ENCODE measurements around the gene SST. TPM values are rescaled to one million over a fixed set of nuclear protein-coding genes. Genes with fewer than 3 reads are reported as not detected.

SST gene
- total RNA-seq, 1 donor from 2014 or later: not detected

DNA sequence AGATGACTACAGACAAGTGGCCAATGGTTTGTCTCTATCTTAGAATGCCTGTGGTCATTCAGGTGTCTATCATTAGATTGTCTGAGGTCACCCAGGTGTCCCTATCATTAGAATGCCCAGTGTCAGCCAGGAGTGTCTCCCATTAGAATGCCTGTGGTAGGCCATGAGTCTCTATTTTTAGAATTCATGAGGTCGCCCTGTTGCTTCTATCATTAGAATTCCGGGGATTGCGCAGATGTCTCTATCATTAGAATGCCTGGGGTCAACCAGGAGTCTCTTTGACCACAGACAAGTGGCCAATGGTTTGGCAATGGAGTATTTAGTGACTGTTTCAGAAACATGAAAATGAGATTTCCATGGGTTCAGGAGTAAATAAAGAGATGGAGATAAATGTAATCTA lies 24.6 kb upstream of the SST start:
- Histone ChIP-seq H3K4me1 (no peaks in the 10 kb centered on the region), H3K79me2 (ENCODE audit: low read depth) (no peaks in the 10 kb centered on the region)
- H3K27me3 Mint-ChIP-seq (ENCODE audit: insufficient read depth, low read depth): peaks cover 14% of the 10 kb centered on the region

DNA sequence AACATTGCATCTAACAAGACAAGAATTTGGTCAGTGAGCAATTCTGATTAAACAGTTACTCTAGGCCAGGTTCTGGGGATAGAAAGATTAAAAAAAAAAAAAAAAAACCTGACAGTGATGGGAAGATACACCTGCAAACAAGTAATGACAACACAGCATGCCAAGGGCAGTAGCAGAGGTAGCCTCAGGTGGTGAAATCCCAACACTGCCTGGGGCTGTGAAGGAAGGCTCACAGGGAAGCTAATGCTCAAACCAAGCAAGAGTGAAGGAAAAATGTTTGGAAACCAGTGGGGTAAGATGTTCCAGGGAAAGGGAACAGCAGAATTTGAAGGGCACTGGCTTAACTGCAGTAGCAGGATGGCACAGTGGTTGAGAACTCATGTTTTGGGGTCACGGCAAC lies 23.2 kb upstream of the SST start:
- Histone ChIP-seq H3K4me2 (no peak overlapping the region), H3K9me3 (ENCODE audit: low read depth) (no peaks in the 10 kb centered on the region), H3K4me3 (no peak overlapping the region), H3K27me3 (no peaks in the 10 kb centered on the region), H3K27ac (no peak overlapping the region), H3K4me1 (no peaks in the 10 kb centered on the region), H3K36me3 (no peaks in the 10 kb centered on the region), H4K20me1 (ENCODE audit: low read depth) (no peaks in the 10 kb centered on the region), H3F3A (ENCODE audit: low read depth) (no peaks in the 10 kb centered on the region), H3K9ac (no peak overlapping the region), H3K79me2 (ENCODE audit: low read depth) (no peaks in the 10 kb centered on the region), H2AFZ (replicated peaks) (no peak overlapping the region)
- Mint-ChIP-seq H3K27me3 (ENCODE audit: insufficient read depth, low read depth) (peaks cover 11% of the 10 kb centered on the region), H3K9me3 (no peaks in the 10 kb centered on the region), H3K4me1 (no peaks in the 10 kb centered on the region), H3K27ac (no peak overlapping the region), H3K4me3 (no peak overlapping the region), H3K36me3 (no peaks in the 10 kb centered on the region)
- TF ChIP-seq EZH2phosphoT487 (IDR thresholded peaks at IDR 0.05): no peak
- TF ChIP-seq, protein P1, sequence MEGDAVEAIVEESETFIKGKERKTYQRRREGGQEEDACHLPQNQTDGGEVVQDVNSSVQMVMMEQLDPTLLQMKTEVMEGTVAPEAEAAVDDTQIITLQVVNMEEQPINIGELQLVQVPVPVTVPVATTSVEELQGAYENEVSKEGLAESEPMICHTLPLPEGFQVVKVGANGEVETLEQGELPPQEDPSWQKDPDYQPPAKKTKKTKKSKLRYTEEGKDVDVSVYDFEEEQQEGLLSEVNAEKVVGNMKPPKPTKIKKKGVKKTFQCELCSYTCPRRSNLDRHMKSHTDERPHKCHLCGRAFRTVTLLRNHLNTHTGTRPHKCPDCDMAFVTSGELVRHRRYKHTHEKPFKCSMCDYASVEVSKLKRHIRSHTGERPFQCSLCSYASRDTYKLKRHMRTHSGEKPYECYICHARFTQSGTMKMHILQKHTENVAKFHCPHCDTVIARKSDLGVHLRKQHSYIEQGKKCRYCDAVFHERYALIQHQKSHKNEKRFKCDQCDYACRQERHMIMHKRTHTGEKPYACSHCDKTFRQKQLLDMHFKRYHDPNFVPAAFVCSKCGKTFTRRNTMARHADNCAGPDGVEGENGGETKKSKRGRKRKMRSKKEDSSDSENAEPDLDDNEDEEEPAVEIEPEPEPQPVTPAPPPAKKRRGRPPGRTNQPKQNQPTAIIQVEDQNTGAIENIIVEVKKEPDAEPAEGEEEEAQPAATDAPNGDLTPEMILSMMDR (IDR thresholded peaks at IDR 0.05): no peak
- DNase-seq (ENCODE audit: low spot score): no peak

More for the DNA sequence above, 24.6 kb upstream of the SST start:
- H3K4me2 ChIP-seq: no peak overlapping the region
- no peak for DNase-seq (ENCODE audit: low spot score)
- no peaks in the 10 kb centered on the region for H3K9me3 ChIP-seq (ENCODE audit: low read depth)
- no peaks in the 10 kb centered on the region for H3K9me3 Mint-ChIP-seq
- no peak overlapping the region for H3K27ac ChIP-seq
- no peaks in the 10 kb centered on the region for H3K4me1 Mint-ChIP-seq
- no peaks in the 10 kb centered on the region for H4K20me1 ChIP-seq (ENCODE audit: low read depth)
- TF ChIP-seq, protein P1 (IDR thresholded peaks at IDR 0.05): no peak
- no peak for TF ChIP-seq EZH2phosphoT487 (IDR thresholded peaks at IDR 0.05)
- TF ChIP-seq EZH2 (IDR thresholded peaks at IDR 0.05): no peak
- H3K27ac Mint-ChIP-seq: no peak overlapping the region
- H3K36me3 ChIP-seq: no peaks in the 10 kb centered on the region
- H3F3A ChIP-seq (ENCODE audit: low read depth): no peaks in the 10 kb centered on the region
- no peak overlapping the region for H2AFZ ChIP-seq (replicated peaks)
- H3K4me3 Mint-ChIP-seq: no peak overlapping the region
- no peak overlapping the region for H3K4me3 ChIP-seq
- no peaks in the 10 kb centered on the region for H3K36me3 Mint-ChIP-seq
- no peaks in the 10 kb centered on the region for H3K27me3 ChIP-seq
- H3K9ac ChIP-seq: no peak overlapping the region

DNA sequence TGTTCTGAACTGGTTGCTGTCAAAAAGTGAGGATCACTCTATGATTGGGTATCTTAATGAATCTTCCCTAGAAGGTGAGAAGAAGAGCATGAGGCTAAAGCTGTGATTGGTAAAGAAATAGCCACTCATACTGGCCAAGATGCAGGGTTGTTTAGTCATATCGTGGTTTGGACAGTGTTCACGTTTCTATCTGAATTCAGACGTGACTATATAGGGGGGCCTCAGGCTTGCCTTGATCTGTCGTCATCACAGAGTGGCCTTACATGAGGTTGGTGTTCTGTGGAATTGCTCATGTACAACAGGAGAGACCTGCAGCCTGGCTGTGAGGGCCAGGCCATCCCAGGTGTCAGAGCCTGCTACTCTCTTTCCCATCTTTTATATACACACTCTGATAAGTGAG lies 19.8 kb upstream of the SST start:
- Mint-ChIP-seq H3K27me3 (ENCODE audit: insufficient read depth, low read depth) (peaks cover 8% of the 10 kb centered on the region), H3K36me3 (no peaks in the 10 kb centered on the region), H3K27ac (no peak overlapping the region), H3K9me3 (peaks cover 14% of the 10 kb centered on the region), H3K4me3 (no peak overlapping the region), H3K4me1 (no peaks in the 10 kb centered on the region)
- DNase-seq (ENCODE audit: low spot score): no peak
- Histone ChIP-seq H3K36me3 (no peaks in the 10 kb centered on the region), H3K9me3 (ENCODE audit: low read depth) (no peaks in the 10 kb centered on the region), H2AFZ (replicated peaks) (no peak overlapping the region), H3K4me3 (no peak overlapping the region), H3K27ac (no peak overlapping the region), H3K79me2 (ENCODE audit: low read depth) (no peaks in the 10 kb centered on the region), H4K20me1 (ENCODE audit: low read depth) (no peaks in the 10 kb centered on the region), H3K27me3 (no peaks in the 10 kb centered on the region), H3F3A (ENCODE audit: low read depth) (no peaks in the 10 kb centered on the region), H3K4me1 (no peaks in the 10 kb centered on the region), H3K9ac (no peak overlapping the region), H3K4me2 (no peak overlapping the region)
- TF ChIP-seq EZH2phosphoT487 (IDR thresholded peaks at IDR 0.05): no peak

DNA sequence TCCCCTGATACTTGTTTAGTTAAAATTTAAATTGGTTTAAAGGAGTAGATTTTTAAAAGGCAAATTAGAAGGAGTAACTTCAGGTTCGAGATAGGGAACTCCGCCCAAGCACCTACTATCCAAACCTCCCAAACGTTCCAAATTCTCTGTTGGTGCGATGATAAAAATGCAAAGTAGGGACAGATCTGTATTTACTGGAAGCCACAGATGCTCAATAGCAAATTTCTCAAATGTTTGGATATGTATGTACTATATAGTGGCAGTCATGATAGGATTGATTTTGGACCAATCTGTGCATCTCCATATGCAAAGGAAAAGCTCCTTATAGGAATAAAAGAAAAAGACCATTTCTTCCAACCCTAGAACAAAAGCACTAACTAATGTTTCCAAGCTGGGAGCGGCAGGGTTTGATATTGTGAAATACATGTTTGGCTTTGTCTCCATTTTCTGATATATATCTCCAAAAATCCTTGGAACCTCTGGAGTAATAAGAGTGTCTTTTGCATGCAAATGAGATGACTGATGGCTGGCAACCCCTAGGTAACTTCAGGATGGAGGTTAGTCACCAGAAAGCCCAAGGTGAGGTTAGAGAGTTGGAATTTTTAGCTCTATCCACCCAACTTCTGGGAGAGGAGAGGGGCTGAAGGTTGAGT lies 16.6 kb upstream of the SST start:
- no peaks in the 10 kb centered on the region for H3K4me1 Mint-ChIP-seq

More for the DNA sequence above, 16.6 kb upstream of the SST start:
- no peak overlapping the region for H3K4me3 ChIP-seq
- H3K36me3 Mint-ChIP-seq: no peaks in the 10 kb centered on the region
- no peaks in the 10 kb centered on the region for H3K27me3 ChIP-seq
- no peak overlapping the region for H3K27ac ChIP-seq
- H3K9ac ChIP-seq: no peak overlapping the region
- no peak overlapping the region for H2AFZ ChIP-seq (replicated peaks)
- H3K4me1 ChIP-seq: no peaks in the 10 kb centered on the region
- H3K36me3 ChIP-seq: no peaks in the 10 kb centered on the region
- H3K79me2 ChIP-seq (ENCODE audit: low read depth): no peaks in the 10 kb centered on the region
- peaks cover 14% of the 10 kb centered on the region for H3K9me3 Mint-ChIP-seq
- H4K20me1 ChIP-seq (ENCODE audit: low read depth): no peaks in the 10 kb centered on the region
- H3K4me2 ChIP-seq: no peak overlapping the region
- DNase-seq (ENCODE audit: low spot score): no peak
- no peak for TF ChIP-seq EZH2 (IDR thresholded peaks at IDR 0.05)
- TF ChIP-seq, protein P1 (IDR thresholded peaks at IDR 0.05): no peak
- no peak for TF ChIP-seq EZH2phosphoT487 (IDR thresholded peaks at IDR 0.05)
- H3K4me3 Mint-ChIP-seq: no peak overlapping the region
- no peak overlapping the region for H3K27ac Mint-ChIP-seq
- H3K9me3 ChIP-seq (ENCODE audit: low read depth): no peaks in the 10 kb centered on the region
- no peaks in the 10 kb centered on the region for H3K27me3 Mint-ChIP-seq (ENCODE audit: insufficient read depth, low read depth)
- no peaks in the 10 kb centered on the region for H3F3A ChIP-seq (ENCODE audit: low read depth)

Data from neural progenitor cell (in vitro differentiated cells).